H1 (cell line): ENCODE data around the gene DCP1A. TPM values are rescaled to one million over a fixed set of nuclear protein-coding genes. Genes with fewer than 3 reads are reported as not detected.

Experiments used
- CTCF ChIA-PET: fragments of 300-600 bp; sonication (Branson Sonifier 250); formaldehyde crosslinking; loops from one replicate; lab custom pipeline; 2021; ENCODE audit not compliant: partially characterized antibody; lab: Charles Lee
- POLR2A ChIA-PET: fragments of 300-600 bp; sonication (Branson Sonifier 250); formaldehyde crosslinking; loops from one replicate; lab custom pipeline; 2021; ENCODE audit warnings: inconsistent platforms; ENCODE audit not compliant: partially characterized antibody; lab: Charles Lee
- DNase-seq, 2 experiments: peaks; one replicate each; pipeline versions ENCODE4 v3.0.0 to v3.0.0-alpha.2; 2010 to 2022; ENCODE audit warnings: low spot score in 2 of 2, low read depth in 1 of 2, mixed read lengths in 1 of 2
- FAIRE-seq: peaks from 2 replicates; lab custom pipeline; 2011; peaks lifted over from hg19 to GRCh38; lab: Jason Lieb, UNC
- H2AFZ ChIP-seq: 2 replicates; pipeline ENCODE4 v1.8.1; 2012; ENCODE audit warnings: low read length, inconsistent platforms
- H2AK5ac ChIP-seq: 2 replicates; pipeline ENCODE4 v1.6.1; 2013; ENCODE audit warnings: low read depth, low read length
- H2BK120ac ChIP-seq: replicated peaks from 2 replicates; pipeline ENCODE3; 2013; ENCODE audit warnings: low read depth, low read length, inconsistent platforms
- H2BK12ac ChIP-seq: 2 replicates; pipeline ENCODE4 v1.6.1; 2013; ENCODE audit warnings: low read depth, low read length
- H2BK15ac ChIP-seq: 2 replicates; pipeline ENCODE4 v1.6.1; 2013; ENCODE audit warnings: low read length
- H2BK20ac ChIP-seq: 2 replicates; pipeline ENCODE4 v1.6.1; 2013; ENCODE audit warnings: low read length
- H2BK5ac ChIP-seq: 2 replicates; pipeline ENCODE4 v1.6.1; 2013; ENCODE audit warnings: low read depth, low read length
- H3K14ac ChIP-seq: 2 replicates; pipeline ENCODE4 v1.6.1; 2013; ENCODE audit warnings: inconsistent platforms; ENCODE audit not compliant: insufficient read length
- H3K18ac ChIP-seq: 2 replicates; pipeline ENCODE4 v1.6.1; 2013; ENCODE audit warnings: low read length; ENCODE audit errors: extremely low read depth
- H3K23ac ChIP-seq: 2 replicates; pipeline ENCODE4 v1.6.1; 2013; ENCODE audit warnings: inconsistent platforms; ENCODE audit not compliant: insufficient read length
- H3K23me2 ChIP-seq: 2 replicates; pipeline ENCODE4 v1.6.1; 2013; ENCODE audit warnings: low read depth, low read length
- H3K27ac ChIP-seq: 2 replicates; pipeline ENCODE4 v1.6.1; 2011; ENCODE audit warnings: low read depth, low read length, inconsistent platforms
- H3K27me3 ChIP-seq, 4 experiments: replicated peaks in 1 of 4; 1 replicate in 1 of 4; 2 replicates in 3 of 4; pipeline versions ENCODE4 v1.6.1 to v1.8.1; 2011 to 2013; ENCODE audit warnings: low read length in 3 of 4, mild to moderate bottlenecking in 3 of 4, inconsistent platforms in 2 of 4, mixed read lengths in 2 of 4, moderate library complexity in 1 of 4; ENCODE audit not compliant: control insufficient read depth in 3 of 4, insufficient read depth in 3 of 4; ENCODE audit errors: extremely low read depth in 1 of 4
- H3K36me3 ChIP-seq, 4 experiments: 2 replicates each; pipeline versions ENCODE4 v1.6.1 to v1.8.1; 2011 to 2013; ENCODE audit warnings: mild to moderate bottlenecking in 4 of 4, low read length in 3 of 4, moderate library complexity in 2 of 4, control low read depth in 1 of 4, inconsistent platforms in 1 of 4; ENCODE audit not compliant: insufficient read depth in 4 of 4, control insufficient read depth in 2 of 4
- H3K4ac ChIP-seq: replicated peaks from 2 replicates; pipeline ENCODE3; 2013; ENCODE audit warnings: low read length, low read depth, mixed read lengths, inconsistent platforms; ENCODE audit not compliant: insufficient read length
- H3K4me1 ChIP-seq, 4 experiments: replicated peaks in 1 of 4; 1 replicate in 1 of 4; 2 replicates in 3 of 4; pipeline versions ENCODE4 v1.6.1 to v1.8.1; 2011 to 2013; ENCODE audit warnings: low read length in 3 of 4, inconsistent platforms in 2 of 4, mixed read lengths in 1 of 4; ENCODE audit not compliant: insufficient read depth in 4 of 4, control insufficient read depth in 3 of 4
- H3K4me2 ChIP-seq, 2 experiments: 2 replicates each; pipeline versions ENCODE4 v1.6.1 to v1.8.1; 2011 to 2013; ENCODE audit warnings: low read depth in 2 of 2, low read length in 2 of 2, control low read depth in 1 of 2, inconsistent platforms in 1 of 2, mild to moderate bottlenecking in 1 of 2; ENCODE audit not compliant: insufficient read depth in 1 of 2
- H3K4me3 ChIP-seq, 4 experiments: fragments of 200-600, 300-600 bp in 1 of 4; sonication (generic), shearing (Covaris generic), sonication (Bioruptor Twin) in 1 of 4; 2 replicates each; pipeline versions ENCODE4 v1.5.1 to v1.8.1; 2011 to 2016; ENCODE audit warnings: low read length in 4 of 4, low read depth in 3 of 4, control low read depth in 2 of 4, inconsistent platforms in 2 of 4, mild to moderate bottlenecking in 2 of 4, mixed read lengths in 1 of 4, moderate library complexity in 1 of 4; ENCODE audit not compliant: insufficient read depth in 2 of 4; ENCODE audit errors: extremely low read depth in 1 of 4
- H3K56ac ChIP-seq: replicated peaks from 2 replicates; pipeline ENCODE3; 2013; ENCODE audit warnings: low read depth, mild to moderate bottlenecking, mixed read lengths, low read length, inconsistent platforms; ENCODE audit not compliant: insufficient read length
- H3K79me1 ChIP-seq: 2 replicates; pipeline ENCODE4 v1.6.1; 2013; ENCODE audit warnings: low read depth, low read length, control low read depth
- H3K79me2 ChIP-seq, 2 experiments: 2 replicates each; pipeline versions ENCODE4 v1.6.1 to v1.8.1; 2012 to 2013; ENCODE audit warnings: low read length in 2 of 2, mild to moderate bottlenecking in 2 of 2, inconsistent platforms in 1 of 2; ENCODE audit not compliant: insufficient read depth in 2 of 2, control insufficient read depth in 1 of 2
- H3K9ac ChIP-seq, 4 experiments: replicated peaks in 1 of 4; 1 replicate in 1 of 4; 2 replicates in 3 of 4; pipeline versions ENCODE4 v1.6.1 to v1.8.1; 2011 to 2013; ENCODE audit warnings: low read depth in 3 of 4, low read length in 3 of 4, control low read depth in 2 of 4, mild to moderate bottlenecking in 2 of 4, moderate library complexity in 2 of 4, inconsistent platforms in 1 of 4; ENCODE audit errors: extremely low read depth in 1 of 4
- H3K9me3 ChIP-seq, 2 experiments: 2 replicates each; pipeline versions ENCODE4 v1.6.1 to v1.8.1; 2012 to 2013; ENCODE audit warnings: mild to moderate bottlenecking in 2 of 2, moderate library complexity in 2 of 2, control low read depth in 1 of 2, inconsistent platforms in 1 of 2, low read depth in 1 of 2, low read length in 1 of 2, mixed read lengths in 1 of 2; ENCODE audit not compliant: insufficient read depth in 2 of 2
- H4K20me1 ChIP-seq, 2 experiments: replicated peaks in 1 of 2; 2 replicates each; pipeline versions ENCODE3 to v1.8.1; 2011 to 2013; ENCODE audit warnings: inconsistent platforms in 2 of 2, low read length in 2 of 2, mild to moderate bottlenecking in 1 of 2; ENCODE audit not compliant: insufficient read depth in 2 of 2, control insufficient read depth in 1 of 2
- H4K5ac ChIP-seq: 2 replicates; pipeline ENCODE4 v1.6.1; 2013; ENCODE audit warnings: low read length, low read depth, mixed read lengths, inconsistent platforms; ENCODE audit not compliant: insufficient read length
- H4K8ac ChIP-seq: 2 replicates; pipeline ENCODE4 v1.8.0; 2013; ENCODE audit warnings: mild to moderate bottlenecking, moderate library complexity, low read length, inconsistent platforms; ENCODE audit not compliant: insufficient read depth; ENCODE audit errors: extremely low read depth
- H4K91ac ChIP-seq: replicated peaks from 2 replicates; pipeline ENCODE3; 2013; ENCODE audit warnings: low read length, mixed read lengths, inconsistent platforms; ENCODE audit not compliant: insufficient read length
- BACH1 ChIP-seq: IDR thresholded peaks from 2 replicates; pipeline ENCODE4 v1.6.1; 2012; ENCODE audit warnings: low read length, improper control_type of control experiment
- CEBPB ChIP-seq: IDR thresholded peaks from 2 replicates; pipeline ENCODE4 v1.6.1; 2012; ENCODE audit warnings: low read depth, low read length
- CHD2 ChIP-seq: IDR thresholded peaks from 2 replicates; pipeline ENCODE4 v1.6.1; 2012; ENCODE audit warnings: low read length, improper control_type of control experiment
- MAX ChIP-seq: IDR thresholded peaks from 2 replicates; pipeline ENCODE4 v1.6.1; 2012; ENCODE audit warnings: inconsistent platforms
- PHF8 ChIP-seq: fragments of 200-600 bp; sonication (generic); conservative IDR thresholded peaks from 2 replicates; pipeline ENCODE4 v1.7.1; 2012; ENCODE audit warnings: low read depth, mild to moderate bottlenecking, inconsistent platforms, low read length, moderate library complexity
- POLR2A ChIP-seq, 2 experiments: IDR thresholded peaks; 1 replicate in 1 of 2; 2 replicates in 1 of 2; pipeline ENCODE4 v1.6.1; 2011; ENCODE audit warnings: low read depth in 2 of 2, low read length in 2 of 2, mild to moderate bottlenecking in 2 of 2; ENCODE audit errors: control extremely low read depth in 1 of 2
- RFX5 ChIP-seq: IDR thresholded peaks from 2 replicates; pipeline ENCODE4 v1.6.1; 2011; ENCODE audit warnings: low read depth, low read length, improper control_type of control experiment, borderline replicate concordance
- SUZ12 ChIP-seq: fragments of 200-600 bp; sonication (generic); IDR thresholded peaks from 2 replicates; pipeline ENCODE4 v1.6.1; 2012; ENCODE audit warnings: mild to moderate bottlenecking, inconsistent platforms, low read length, moderate library complexity, mixed read lengths
- WGBS, 2 experiments: shearing (Covaris generic) in 1 of 2; methylation state at CpG; one replicate each; pipeline versions ENCODE4 v1.1.6 to v1.1.7; 2013 to 2015; ENCODE audit warnings: low lambda C conversion rate in 2 of 2, mixed read lengths in 2 of 2, inconsistent platforms in 1 of 2, low coverage in 1 of 2, missing lambda C conversion rate in 1 of 2; ENCODE audit not compliant: insufficient replicate concordance in 2 of 2, insufficient coverage in 1 of 2, insufficient read length in 1 of 2; ENCODE audit errors: extremely low coverage in 1 of 2, missing lambda C conversion rate in 1 of 2; 5-methylcytosine and 5-hydroxymethylcytosine counted together
- polyA plus RNA-seq, 7 experiments: library from polyadenylated mRNA; depleted of rRNA in 3 of 7; stranded (reverse) in 5 of 7; unstranded in 2 of 7; fragments of >200 nt in 5 of 7; fragments of 200-250 nt in 2 of 7; gene quantifications; 1 replicate in 5 of 7; 2 replicates in 1 of 7; 4 replicates in 1 of 7; pipeline versions ENCODE4 v1.2.1 to v1.2.3, GENCODE V29; 2011 to 2013; ENCODE audit warnings: missing spikeins in 2 of 7, mixed read lengths in 2 of 7
- total RNA-seq: library from RNA; stranded (reverse); fragmentation: NEBNext Ultra II Directional; extraction: Animal tissue kit (Norgen Biotek cat#: 25700); gene quantifications from 2 replicates; pipeline ENCODE4 v1.2.1, GENCODE V29; 2021

DCP1A gene
- total and polyA plus RNA-seq, 2 of the 8 experiments (the other 6 are each of a cell fraction or from before 2014, with no cell fraction given) = 13.2 to 15.9 TPM

- Histone ChIP-seq H4K20me1 (peaks cover 20 to 54% of the 10 kb centered on the region in 2 experiments), H3K23ac (no peak overlapping the region), H3K4me2 (no peak overlapping the region), H3K9me3 (no peaks in the 10 kb centered on the region), H2BK12ac (peak overlapping the region; percentile 6; the same call in 1 of the 2 replicates), H3K4me1 (peaks cover 0 to 7% (median 3%) of the 10 kb centered on the region in 4 experiments; a peak in 5 of 7 replicates), H2BK15ac (no peak overlapping the region), H4K8ac (peak overlapping the region; percentile 72; the same call in 1 of the 2 replicates), H2AFZ (no peak overlapping the region), H4K5ac (peak overlapping the region; percentile 2), H3K4me3 (no peak overlapping the region), H2BK5ac (peak overlapping the region; percentile 93), H3K9ac (no peak overlapping the region), H3K56ac (no peak overlapping the region), H3K27me3 (no peaks in the 10 kb centered on the region), H3K18ac (peak overlapping the region; percentile 5; the same call in 1 of the 2 replicates), H2AK5ac (no peak overlapping the region), H3K4ac (no peak overlapping the region), H2BK20ac (no peak overlapping the region), H3K79me1 (peaks cover 19% of the 10 kb centered on the region; the same call in 1 of the 2 replicates), H3K79me2 (peaks cover 0 to 31% of the 10 kb centered on the region in 2 experiments; a peak in 2 of 4 replicates), H2BK120ac (no peak overlapping the region), H3K23me2 (no peaks in the 10 kb centered on the region), H3K36me3 (peaks cover 58 to 91% (median 87%) of the 10 kb centered on the region in 4 experiments), H3K27ac (peak overlapping the region; percentile 71), H4K91ac (no peak overlapping the region), H3K14ac (no peak overlapping the region)
- DNase-seq (no peak), FAIRE-seq (no peak)
- WGBS, 2 experiments = 88% methylated on average over 9 of the region's 9 CpGs; no CpG with 5 or more reads in 1 of the 2 experiments
- ChIA-PET CTCF (interaction anchor here (1.1 to 9.0 kb wide), 4 partner anchors 8 to 60 kb away, joined by 3 to 68 read pairs (median 4); no protein-coding TSS in a partner anchor), POLR2A (interaction anchor here (1.3 to 28.5 kb wide), 4 partner anchors 10 to 16 kb away, joined by 3 to 449 read pairs (median 20); partner anchors contain the start of gene TKT)
- TF ChIP-seq RFX5 (no peak), CHD2 (no peak), MAX (no peak), BACH1 (peak; percentile 95), POLR2A (IDR thresholded peaks at IDR 0.05; ENCODE audit: control extremely low read depth in 1 of 2, low read depth in 2 of 2, low read length in 2 of 2) (peak in 1 of 2 experiments; percentile 16; a peak in 1 of 3 replicates), SUZ12 (no peak), PHF8 (no peak), CEBPB (no peak)
Observed at GRCh38 chr3:53236112-53236841, 111.1 kb downstream of the DCP1A start.
